Measurements from ENCODE around the gene CWF19L2.
"Not testable (repeated sequence)": the region's sequence is repeated elsewhere in the genome, so short reads cannot be mapped to it uniquely, and the experiment has no call there.

CWF19L2 gene

DNA sequence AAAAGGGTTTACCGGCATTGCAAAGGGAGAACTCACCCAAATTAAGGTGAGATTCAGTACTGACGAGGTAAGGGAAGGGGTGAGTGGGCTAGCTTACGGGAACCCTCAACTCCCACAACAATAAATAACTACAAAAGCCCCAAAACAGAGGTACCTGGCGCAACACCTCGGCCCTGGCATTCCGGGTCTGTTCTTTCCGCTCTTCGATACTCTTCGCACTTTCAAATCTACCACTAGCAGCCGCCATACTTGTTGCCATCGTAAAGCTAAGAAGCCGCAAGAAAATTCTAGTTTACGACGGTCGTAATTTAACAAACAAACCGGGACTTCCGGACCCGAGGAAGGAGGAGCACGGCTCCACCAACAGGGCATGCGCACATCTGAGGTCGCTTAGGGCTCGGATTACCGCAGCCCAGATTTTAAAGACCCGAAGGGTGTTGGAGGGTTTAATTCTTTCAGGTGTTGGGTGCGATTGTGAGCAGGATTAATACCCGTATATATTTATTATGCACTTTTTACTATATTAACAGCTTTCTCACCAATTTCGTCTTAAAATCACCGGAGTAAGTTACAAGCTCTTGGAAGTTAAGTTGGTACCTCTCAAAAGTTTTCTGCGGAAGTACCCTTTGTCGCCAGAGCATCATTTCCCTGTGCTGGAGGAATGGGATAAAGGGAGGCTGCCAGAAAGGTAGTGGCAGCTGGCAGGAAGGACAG lies at the start of gene CWF19L2:
TSS of gene CWF19L2 (minus strand) at position 268 of the 714 bp plus-strand sequence. CDS start at position 259, 9 bp downstream.
- peak; percentile 78 to 83 for DNase-seq (ENCODE audit: low read depth in 2 of 2)

GRCh38 chr11:107505647-107506225 lies 48.1 kb upstream of the CWF19L2 start:
- DNase-seq (ENCODE audit: low read depth in 2 of 2), result no peak

DNA sequence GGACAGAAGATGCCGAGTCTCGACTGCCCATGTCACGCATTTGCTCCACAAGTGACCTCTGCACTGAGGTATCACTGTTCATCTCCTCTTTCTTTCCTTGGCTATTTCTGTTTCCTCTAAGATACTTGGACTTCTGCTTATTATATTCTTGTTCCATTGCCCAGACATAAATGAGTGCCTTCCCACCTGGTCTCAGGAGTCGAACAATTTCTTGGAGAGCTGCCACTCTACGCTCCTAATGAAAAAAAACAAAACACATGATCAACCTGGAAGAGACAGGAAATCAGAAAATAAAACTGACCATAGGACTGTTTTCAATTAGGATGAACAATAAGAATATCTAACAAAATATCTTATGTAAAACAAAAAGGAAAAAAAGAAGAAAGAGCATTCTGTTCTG lies 47.4 kb upstream of the CWF19L2 start:
- DNase-seq (ENCODE audit: low read depth in 2 of 2), result no peak

DNA sequence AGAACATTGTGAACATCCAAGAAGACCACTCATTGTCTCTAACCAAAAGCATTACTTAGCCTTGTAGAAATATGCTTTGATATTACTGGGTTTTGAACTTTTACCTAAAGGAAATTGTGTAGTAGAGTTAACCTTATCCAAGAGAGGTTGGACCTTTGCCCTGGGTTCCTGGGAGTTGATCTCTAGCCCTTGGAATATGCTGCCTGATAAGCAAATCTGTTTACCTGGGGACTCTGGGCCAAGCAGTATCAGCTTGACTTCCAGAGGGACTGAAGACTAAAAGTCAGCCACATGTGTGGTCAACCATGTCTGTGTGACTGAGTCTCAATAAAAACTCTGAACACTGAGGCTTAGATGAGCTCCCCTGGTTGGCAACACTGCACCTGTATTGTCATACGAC lies 44.1 kb upstream of the CWF19L2 start:
- DNase-seq (ENCODE audit: low read depth in 2 of 2), result no peak

DNA sequence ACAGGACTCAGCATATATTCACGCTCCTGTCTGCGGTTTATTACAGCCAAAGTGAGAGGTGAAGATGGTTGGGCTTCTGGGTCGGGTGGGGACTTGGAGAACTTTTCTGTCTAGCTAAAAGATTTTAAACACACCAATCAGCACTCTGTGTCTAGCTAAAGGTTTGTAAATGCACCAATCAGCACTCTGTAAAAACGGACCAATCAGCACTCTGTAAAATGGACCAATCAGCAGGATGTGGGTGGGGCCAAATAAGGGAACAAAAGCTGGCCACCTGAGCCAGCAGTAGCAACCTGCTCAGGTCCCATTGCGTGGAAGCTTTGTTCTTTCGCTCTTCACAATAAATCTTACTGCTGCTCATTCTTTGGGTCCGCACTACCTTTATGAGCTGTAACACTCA lies 39.7 kb upstream of the CWF19L2 start:
- DNase-seq (ENCODE audit: low read depth in 2 of 2), result not testable (repeated sequence)

GRCh38 chr11:107496011-107496410 lies 38.4 kb upstream of the CWF19L2 start:
- DNase-seq (ENCODE audit: low read depth in 2 of 2), result no peak

GRCh38 chr11:107494055-107494454 lies 36.4 kb upstream of the CWF19L2 start:
- no peak for DNase-seq (ENCODE audit: low read depth in 2 of 2)

- DNase-seq (ENCODE audit: low read depth in 2 of 2), result no peak
These were observed 35.5 kb upstream of the CWF19L2 start for GRCh38 chr11:107493117-107493516.

DNA sequence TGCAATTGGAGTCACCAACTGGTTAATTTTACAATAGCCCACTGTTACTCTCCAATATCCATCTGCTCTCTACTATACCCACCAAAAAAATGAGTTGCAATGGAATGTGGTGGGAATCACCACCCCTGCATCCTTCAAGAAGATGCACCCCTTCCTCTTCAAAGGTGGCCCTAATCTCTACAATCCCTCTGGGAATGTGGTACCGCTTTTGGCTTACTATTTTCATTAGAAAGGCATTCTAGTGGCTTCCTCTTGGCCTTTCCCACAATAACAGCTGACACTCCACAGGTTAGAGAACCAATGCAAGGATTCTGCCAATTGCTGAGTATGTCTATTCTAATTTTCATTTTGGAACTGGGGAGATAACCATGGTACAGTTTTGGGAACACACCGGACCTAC lies 33.2 kb upstream of the CWF19L2 start:
- no peak for DNase-seq (ENCODE audit: low read depth in 2 of 2)

GRCh38 chr11:107482234-107482633 lies 24.6 kb upstream of the CWF19L2 start:
- no peak for DNase-seq (ENCODE audit: low read depth in 2 of 2)

- DNase-seq (ENCODE audit: low read depth in 2 of 2), result no peak
These were observed 21.3 kb upstream of the CWF19L2 start for GRCh38 chr11:107478922-107479321.

DNA sequence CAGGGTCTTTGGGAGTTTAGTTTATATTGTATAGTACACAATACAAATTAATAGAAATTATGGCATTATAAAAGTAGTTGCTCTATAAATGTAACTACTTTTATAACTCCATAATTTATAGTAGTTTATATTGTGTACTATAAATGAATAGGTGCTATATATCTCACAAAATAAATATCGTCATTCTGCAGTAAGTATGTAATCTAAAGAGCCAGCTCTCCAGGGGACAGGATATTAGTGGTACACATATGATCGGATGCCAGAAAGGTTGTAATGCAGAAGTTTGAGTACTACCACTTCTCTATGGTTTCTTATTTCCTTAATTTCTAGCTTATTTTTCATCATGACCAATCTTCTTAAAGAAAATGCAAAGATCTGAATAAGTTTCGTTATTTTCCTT lies 20.2 kb upstream of the CWF19L2 start:
- DNase-seq (ENCODE audit: low read depth in 2 of 2), result no peak

GRCh38 chr11:107473792-107474191 lies 16.2 kb upstream of the CWF19L2 start:
- DNase-seq (ENCODE audit: low read depth in 2 of 2), result no peak

DNA sequence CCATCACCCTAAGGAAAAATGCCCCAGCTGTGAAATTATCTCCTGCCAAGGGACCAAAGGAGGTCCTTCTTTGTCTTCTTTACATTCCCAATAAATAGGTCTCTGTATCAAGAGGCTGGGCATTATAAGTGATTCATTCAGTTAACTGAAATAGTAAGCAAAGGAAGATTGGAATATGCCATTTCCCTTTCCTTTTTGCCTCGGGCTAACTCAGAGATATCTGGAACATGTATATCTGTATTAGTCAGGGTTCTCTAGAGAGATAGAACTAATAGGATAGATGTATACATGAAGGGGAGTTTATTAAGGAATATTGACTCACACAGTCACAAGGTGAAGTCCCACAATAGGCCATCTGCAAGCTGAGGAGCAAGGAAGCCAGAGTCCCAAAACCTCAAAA lies 15.3 kb upstream of the CWF19L2 start:
- DNase-seq (ENCODE audit: low read depth in 2 of 2), result no peak

DNA sequence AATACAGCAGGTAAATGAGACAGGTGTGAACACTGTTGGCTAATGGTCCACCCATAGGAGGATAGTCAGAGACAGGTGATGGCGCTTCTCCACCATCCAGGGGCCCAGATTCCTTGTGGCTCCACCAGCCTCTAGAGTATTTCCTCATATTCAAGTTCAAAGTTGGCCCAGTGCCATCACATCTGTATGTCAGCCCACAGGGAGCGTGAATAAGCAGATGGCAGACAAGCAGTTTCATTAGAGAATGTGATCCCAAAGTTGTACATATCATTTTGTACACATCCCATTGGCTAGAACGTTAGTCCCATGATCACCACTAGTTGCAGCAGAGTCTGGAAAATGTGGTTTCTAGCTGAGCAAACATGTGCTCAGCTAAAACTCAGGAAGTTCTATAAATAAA lies 11.0 kb upstream of the CWF19L2 start:
- no peak for DNase-seq (ENCODE audit: low read depth in 2 of 2)

- no peak for DNase-seq (ENCODE audit: low read depth in 2 of 2)
These were observed 10.1 kb upstream of the CWF19L2 start for GRCh38 chr11:107467696-107468095.

- DNase-seq (ENCODE audit: low read depth in 2 of 2), result not testable (repeated sequence)
These were observed 8.7 kb upstream of the CWF19L2 start for GRCh38 chr11:107466275-107466866.

- DNase-seq (ENCODE audit: low read depth in 2 of 2), result no peak
These were observed 444 bp downstream of the CWF19L2 start for GRCh38 chr11:107457205-107457557.

GRCh38 chr11:107453594-107454286 lies 3.9 kb downstream of the CWF19L2 start:
- DNase-seq (ENCODE audit: low read depth in 2 of 2), result no peak

DNA sequence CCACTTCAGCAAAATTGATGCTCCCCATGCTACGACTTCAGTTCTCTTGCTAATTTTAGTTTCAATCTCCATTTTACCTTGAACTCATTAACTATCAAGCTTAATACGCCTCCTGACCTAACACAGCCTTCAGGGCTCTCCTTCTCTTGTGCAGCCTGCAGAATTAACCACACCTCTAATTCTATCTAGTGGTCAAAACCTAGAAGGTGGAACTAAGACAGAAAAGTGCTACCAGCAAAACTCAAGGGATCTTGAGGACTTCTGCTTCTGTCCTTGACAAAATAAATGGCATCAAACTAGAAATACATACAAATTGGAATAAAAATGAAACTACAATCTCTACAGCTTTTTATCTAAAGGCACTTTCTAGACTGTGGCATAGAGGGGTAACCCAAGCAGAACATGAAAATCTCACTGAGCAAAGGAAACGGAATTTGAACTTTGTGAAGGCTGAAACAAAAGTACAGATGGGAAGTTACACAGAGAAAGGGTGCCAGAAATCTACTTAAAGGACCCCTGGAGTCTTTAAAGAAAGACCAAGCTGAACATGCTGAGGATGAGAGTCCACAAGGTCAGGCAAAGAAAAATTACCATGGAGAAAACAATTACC lies 10.7 kb downstream of the CWF19L2 start:
- DNase-seq (ENCODE audit: low read depth in 2 of 2), result no peak

- no peak for DNase-seq (ENCODE audit: low read depth in 2 of 2)
These were observed 14.9 kb downstream of the CWF19L2 start for GRCh38 chr11:107442715-107443215.

- no peak for DNase-seq (ENCODE audit: low read depth in 2 of 2)
These were observed 17.9 kb downstream of the CWF19L2 start for GRCh38 chr11:107439586-107440167.
